GM23338 (cell line): ENCODE results near the gene SENP3. TPM values are rescaled to one million over a fixed set of nuclear protein-coding genes. Genes with fewer than 3 reads are reported as not detected.

Experiments
- ATAC-seq: fragments of 200-7000 bp; cut with Tn5 transposase; 3 replicates; pipeline ENCODE4 v1.9.1; 2020
- DNase-seq: peaks from one replicate; pipeline ENCODE4 v3.0.0-alpha.2; 2015; ENCODE audit warnings: low spot score
- H2AFZ ChIP-seq: fragments of 200-600 bp; sonication (generic); 2 replicates; pipeline ENCODE4 v1.8.0; 2016; ENCODE audit warnings: antibody characterized with exemption, mild to moderate bottlenecking, moderate library complexity
- H3F3A ChIP-seq: fragments of 200-600 bp; sonication (generic); replicated peaks from 2 replicates; pipeline ENCODE4 v1.8.0; 2017; ENCODE audit warnings: antibody characterized with exemption, mixed run types, low read depth
- H3K27ac ChIP-seq: fragments of 200-600 bp; sonication (generic); 2 replicates; pipeline ENCODE4 v1.6.1; 2016; ENCODE audit warnings: low read depth
- H3K27me3 ChIP-seq: fragments of 200-600 bp; sonication (generic); 2 replicates; pipeline ENCODE4 v1.8.0; 2016; ENCODE audit warnings: mild to moderate bottlenecking, mixed run types, moderate library complexity; ENCODE audit not compliant: insufficient read depth
- H3K36me3 ChIP-seq: fragments of 200-600 bp; sonication (generic); 2 replicates; pipeline ENCODE4 v1.8.0; 2016; ENCODE audit warnings: mild to moderate bottlenecking; ENCODE audit not compliant: insufficient read depth
- H3K4me1 ChIP-seq: fragments of 200-600 bp; sonication (generic); 2 replicates; pipeline ENCODE4 v1.8.0; 2016; ENCODE audit warnings: mild to moderate bottlenecking, moderate library complexity; ENCODE audit not compliant: insufficient read depth
- H3K4me2 ChIP-seq: fragments of 200-600 bp; sonication (generic); 2 replicates; pipeline ENCODE4 v1.7.1; 2017; ENCODE audit warnings: mixed run types
- H3K4me3 ChIP-seq: fragments of 200-600 bp; sonication (generic); 2 replicates; pipeline ENCODE4 v1.6.1; 2016; ENCODE audit warnings: mixed run types
- H3K79me2 ChIP-seq: fragments of 200-600 bp; sonication (generic); replicated peaks from 2 replicates; pipeline ENCODE4 v1.8.0; 2017; ENCODE audit warnings: mild to moderate bottlenecking; ENCODE audit not compliant: insufficient read depth
- H3K9me2 ChIP-seq: fragments of 200-600 bp; sonication (generic); 2 replicates; pipeline ENCODE4 v1.8.0; 2017; ENCODE audit not compliant: insufficient read depth
- H4K20me1 ChIP-seq: fragments of 200-600 bp; sonication (generic); replicated peaks from 2 replicates; pipeline ENCODE4 v1.8.0; 2017; ENCODE audit warnings: mild to moderate bottlenecking; ENCODE audit not compliant: insufficient read depth
- H3K27ac Mint-ChIP-seq: 2 replicates; pipeline ENCODE4 v1.8.0; 2020; ENCODE audit warnings: inconsistent platforms, mild to moderate bottlenecking, moderate library complexity, mixed read lengths
- H3K27me3 Mint-ChIP-seq: 3 replicates; pipeline ENCODE4 v1.8.0; 2022; ENCODE audit warnings: low read depth, mild to moderate bottlenecking, moderate library complexity, mixed read lengths, inconsistent platforms; ENCODE audit not compliant: insufficient read depth, poor library complexity
- H3K36me3 Mint-ChIP-seq: 3 replicates; pipeline ENCODE4 v1.8.0; 2021; ENCODE audit warnings: low read depth, mild to moderate bottlenecking, inconsistent platforms, moderate library complexity, mixed read lengths
- H3K4me1 Mint-ChIP-seq: 3 replicates; pipeline ENCODE4 v1.8.0; 2020; ENCODE audit warnings: mild to moderate bottlenecking, inconsistent platforms, mixed read lengths
- H3K4me3 Mint-ChIP-seq: 3 replicates; pipeline ENCODE4 v1.8.0; 2021; ENCODE audit warnings: moderate library complexity, mild to moderate bottlenecking, inconsistent platforms, mixed read lengths
- H3K9me3 Mint-ChIP-seq: 3 replicates; pipeline ENCODE4 v1.8.0; 2020; ENCODE audit warnings: moderate library complexity, mild to moderate bottlenecking, inconsistent platforms, mixed read lengths
- CREB1 ChIP-seq: fragments of 250-450 bp; sonication (Bioruptor Pico); IDR thresholded peaks from 2 replicates; pipeline ENCODE4 v1.5.0; 2020; ENCODE audit warnings: low read depth, mild to moderate bottlenecking, moderate library complexity
- CTCF ChIP-seq, 2 experiments: fragments of 200-600 bp in 1 of 2; sonication (generic) in 1 of 2; conservative IDR thresholded peaks; 2 replicates each; pipeline versions ENCODE4 v1.5.1 to v1.6.1; 2016 to 2017; ENCODE audit warnings: antibody characterized with exemption in 2 of 2, low read depth in 2 of 2, mild to moderate bottlenecking in 2 of 2, moderate library complexity in 1 of 2
- ETS1 ChIP-seq: IDR thresholded peaks from 2 replicates; pipeline ENCODE4 v1.6.1; 2016; ENCODE audit warnings: antibody characterized with exemption
- EZH2 ChIP-seq: fragments of 200-600 bp; sonication (generic); IDR thresholded peaks from one replicate; pipeline ENCODE4 v1.8.0; 2017; ENCODE audit warnings: antibody characterized with exemption, mild to moderate bottlenecking, low read depth; ENCODE audit not compliant: unreplicated experiment
- EZH2phosphoT487 ChIP-seq: fragments of 200-600 bp; sonication (generic); IDR thresholded peaks from one replicate; pipeline ENCODE4 v1.8.1; 2018; ENCODE audit warnings: antibody characterized with exemption; ENCODE audit not compliant: unreplicated experiment
- JUNB ChIP-seq: IDR thresholded peaks from one replicate; pipeline ENCODE4 v1.6.1; 2016; ENCODE audit warnings: antibody characterized with exemption; ENCODE audit not compliant: unreplicated experiment
- NANOG ChIP-seq: IDR thresholded peaks from 2 replicates; pipeline ENCODE4 v1.6.1; 2016; ENCODE audit warnings: antibody characterized with exemption, borderline replicate concordance
- POLR2AphosphoS5 ChIP-seq: IDR thresholded peaks from 2 replicates; pipeline ENCODE4 v1.6.1; 2016; ENCODE audit warnings: antibody characterized with exemption, low read depth
- STAT1 ChIP-seq: IDR thresholded peaks from one replicate; pipeline ENCODE4 v1.6.1; 2016; ENCODE audit warnings: antibody characterized with exemption; ENCODE audit not compliant: unreplicated experiment
- ZNF331 ChIP-seq: fragments of 250-450 bp; sonication (Bioruptor Pico); IDR thresholded peaks from 2 replicates; pipeline ENCODE4 v1.5.0; 2020; ENCODE audit warnings: low read depth, mild to moderate bottlenecking, moderate library complexity
- polyA plus RNA-seq: library from polyadenylated mRNA; unstranded; fragments of >200 nt; fragmentation: Nextera tagmentation; extraction: Ambion mirVana; gene quantifications from 2 replicates; pipeline ENCODE4 v1.2.1, GENCODE V29; 2016
- total RNA-seq: library from RNA; depleted of rRNA; stranded (reverse); fragments of >200 nt; shearing (Covaris generic); gene quantifications from 2 replicates; pipeline ENCODE4 v1.2.3, GENCODE V29; 2014
- TF ChIP-seq, protein P1 (sequence below): IDR thresholded peaks from one replicate; pipeline ENCODE4 v1.6.1; 2018; ENCODE audit warnings: antibody characterized with exemption; ENCODE audit not compliant: unreplicated experiment

SENP3 gene
- total and polyA plus RNA-seq, 2 experiments from 2014 or later = 6.5 to 138 TPM

- TF ChIP-seq, protein P1, sequence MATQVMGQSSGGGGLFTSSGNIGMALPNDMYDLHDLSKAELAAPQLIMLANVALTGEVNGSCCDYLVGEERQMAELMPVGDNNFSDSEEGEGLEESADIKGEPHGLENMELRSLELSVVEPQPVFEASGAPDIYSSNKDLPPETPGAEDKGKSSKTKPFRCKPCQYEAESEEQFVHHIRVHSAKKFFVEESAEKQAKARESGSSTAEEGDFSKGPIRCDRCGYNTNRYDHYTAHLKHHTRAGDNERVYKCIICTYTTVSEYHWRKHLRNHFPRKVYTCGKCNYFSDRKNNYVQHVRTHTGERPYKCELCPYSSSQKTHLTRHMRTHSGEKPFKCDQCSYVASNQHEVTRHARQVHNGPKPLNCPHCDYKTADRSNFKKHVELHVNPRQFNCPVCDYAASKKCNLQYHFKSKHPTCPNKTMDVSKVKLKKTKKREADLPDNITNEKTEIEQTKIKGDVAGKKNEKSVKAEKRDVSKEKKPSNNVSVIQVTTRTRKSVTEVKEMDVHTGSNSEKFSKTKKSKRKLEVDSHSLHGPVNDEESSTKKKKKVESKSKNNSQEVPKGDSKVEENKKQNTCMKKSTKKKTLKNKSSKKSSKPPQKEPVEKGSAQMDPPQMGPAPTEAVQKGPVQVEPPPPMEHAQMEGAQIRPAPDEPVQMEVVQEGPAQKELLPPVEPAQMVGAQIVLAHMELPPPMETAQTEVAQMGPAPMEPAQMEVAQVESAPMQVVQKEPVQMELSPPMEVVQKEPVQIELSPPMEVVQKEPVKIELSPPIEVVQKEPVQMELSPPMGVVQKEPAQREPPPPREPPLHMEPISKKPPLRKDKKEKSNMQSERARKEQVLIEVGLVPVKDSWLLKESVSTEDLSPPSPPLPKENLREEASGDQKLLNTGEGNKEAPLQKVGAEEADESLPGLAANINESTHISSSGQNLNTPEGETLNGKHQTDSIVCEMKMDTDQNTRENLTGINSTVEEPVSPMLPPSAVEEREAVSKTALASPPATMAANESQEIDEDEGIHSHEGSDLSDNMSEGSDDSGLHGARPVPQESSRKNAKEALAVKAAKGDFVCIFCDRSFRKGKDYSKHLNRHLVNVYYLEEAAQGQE = no peak
- TF ChIP-seq ETS1 (no peak), ZNF331 (no peak), JUNB (no peak), EZH2 (no peak)
These were observed 4.5 kb upstream of the SENP3 start (continued) for GRCh38 chr17:7557147-7557764.

GRCh38 chr17:7557775-7558543 lies 3.8 kb upstream of the SENP3 start:
- Histone ChIP-seq H3F3A (peaks cover 27% of the 10 kb centered on the region), H3K4me2 (peak overlapping the region; percentile 80), H4K20me1 (no peaks in the 10 kb centered on the region; the same call in 1 of the 2 replicates), H3K4me1 (peaks cover 43% of the 10 kb centered on the region), H3K79me2 (peaks cover 10% of the 10 kb centered on the region), H3K4me3 (peak overlapping the region; percentile 41), H2AFZ (peak overlapping the region; percentile 91), H3K27ac (peak overlapping the region; percentile 19; the same call in 1 of the 2 replicates), H3K9me2 (no peaks in the 10 kb centered on the region), H3K36me3 (no peaks in the 10 kb centered on the region), H3K27me3 (no peaks in the 10 kb centered on the region)
- Mint-ChIP-seq H3K36me3 (peaks cover 7% of the 10 kb centered on the region), H3K9me3 (no peaks in the 10 kb centered on the region), H3K4me3 (peak overlapping the region; percentile 60), H3K27me3 (peaks cover 27% of the 10 kb centered on the region), H3K4me1 (peaks cover 56% of the 10 kb centered on the region), H3K27ac (peak overlapping the region; percentile 89)
- no peak for TF ChIP-seq ETS1
- no peak for TF ChIP-seq CREB1
- TF ChIP-seq NANOG = no peak
- TF ChIP-seq POLR2AphosphoS5 = peak; percentile 49
- TF ChIP-seq CTCF (conservative IDR thresholded peaks at IDR 0.05; ENCODE audit: low read depth in 2 of 2) = peak in 1 of 2 experiments; percentile 8; a peak in 1 of 4 replicates
- no peak for TF ChIP-seq STAT1
- TF ChIP-seq EZH2phosphoT487 = no peak
- TF ChIP-seq JUNB = no peak
- DNase-seq = peak; percentile 83
- ATAC-seq = peak; percentile 45
